Brain pericyte (primary cell): ENCODE data around the gene HTR3E.

Experiments used
- DNase-seq: peaks from one replicate; pipeline ENCODE4 v3.0.0-alpha.2; 2012; ENCODE audit warnings: low read depth, low spot score

HTR3E gene

GRCh38 chr3:184155644-184156521 is 59.0 kb downstream of the HTR3E start:
- no peak for DNase-seq

GRCh38 chr3:184156522-184156955 is 59.7 kb downstream of the HTR3E start:
- no peak for DNase-seq
